Measurements from ENCODE around the gene OR5B21.

Gene OR5B21

DNA sequence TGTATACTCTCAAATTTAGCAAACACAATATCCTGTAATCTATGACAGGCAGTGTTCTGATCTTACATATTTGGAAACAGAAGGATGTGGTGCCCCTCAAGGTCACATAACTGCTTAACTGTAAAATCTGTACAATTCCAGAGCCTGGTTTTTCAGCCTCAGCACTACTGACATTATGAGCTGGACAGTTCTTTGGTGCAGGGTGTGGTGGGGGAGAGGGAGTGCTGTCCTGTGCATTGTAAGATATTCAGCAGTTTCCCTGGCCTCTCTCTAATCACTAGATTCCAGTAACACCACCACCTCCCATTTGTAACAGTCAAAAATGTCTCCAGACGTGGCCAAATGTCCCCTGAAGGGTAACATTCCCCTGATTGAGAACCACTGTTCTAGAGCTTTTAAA lies 1.8 kb upstream of the OR5B21 start:
- Histone ChIP-seq H3K9me3 (ENCODE audit: low read length) (no peaks in the 10 kb centered on the region), H3K27ac (ENCODE audit: low read depth, low read length) (no peak overlapping the region), H3K4me3 (ENCODE audit: low read depth in 1 of 2, low read length in 2 of 2) (no peak overlapping the region), H3K9ac (ENCODE audit: low read length) (no peak overlapping the region), H3K36me3 (ENCODE audit: insufficient read depth, low read length) (no peaks in the 10 kb centered on the region), H3K4me1 (ENCODE audit: insufficient read depth, low read length) (no peaks in the 10 kb centered on the region), H3K27me3 (ENCODE audit: control insufficient read depth in 1 of 2, insufficient read depth in 2 of 2, low read length in 2 of 2) (no peaks in the 10 kb centered on the region)

DNA sequence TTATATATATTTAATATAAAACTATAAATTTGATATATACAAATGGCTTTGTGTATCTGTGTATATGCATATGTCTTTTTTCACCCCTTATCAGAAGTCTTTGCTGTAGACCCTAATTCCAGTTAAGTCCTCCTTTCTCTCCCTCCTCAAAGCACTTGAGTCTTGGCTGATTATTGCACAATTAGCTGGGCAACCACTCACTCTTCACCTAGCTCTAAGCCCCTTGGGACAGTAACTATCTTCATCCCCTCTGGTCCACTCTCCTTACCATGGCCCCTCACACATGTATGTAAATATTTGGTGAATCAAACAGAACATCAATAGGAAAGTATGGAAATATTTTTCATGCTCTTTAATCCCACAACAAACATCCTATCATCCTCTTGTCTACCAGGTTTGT lies 909 bp upstream of the OR5B21 start:
- Histone ChIP-seq H3K36me3 (ENCODE audit: insufficient read depth, low read length) (no peaks in the 10 kb centered on the region), H3K4me1 (ENCODE audit: insufficient read depth, low read length) (no peaks in the 10 kb centered on the region)

GRCh38 chr11:58507355-58507754 lies 550 bp downstream of the OR5B21 start:
- Histone ChIP-seq H3K9ac (ENCODE audit: low read length) (no peak overlapping the region), H3K36me3 (ENCODE audit: insufficient read depth, low read length) (no peaks in the 10 kb centered on the region), H3K27ac (ENCODE audit: low read depth, low read length) (no peak overlapping the region), H3K9me3 (ENCODE audit: low read length) (no peaks in the 10 kb centered on the region), H3K4me3 (ENCODE audit: low read depth in 1 of 2, low read length in 2 of 2) (no peak overlapping the region), H3K4me1 (ENCODE audit: insufficient read depth, low read length) (no peaks in the 10 kb centered on the region), H3K27me3 (ENCODE audit: control insufficient read depth in 1 of 2, insufficient read depth in 2 of 2, low read length in 2 of 2) (no peaks in the 10 kb centered on the region)

More for the DNA sequence above, 909 bp upstream of the OR5B21 start:
- Histone ChIP-seq H3K27me3 (ENCODE audit: control insufficient read depth in 1 of 2, insufficient read depth in 2 of 2, low read length in 2 of 2) (no peaks in the 10 kb centered on the region), H3K4me3 (ENCODE audit: low read depth in 1 of 2, low read length in 2 of 2) (no peak overlapping the region), H3K27ac (ENCODE audit: low read depth, low read length) (no peak overlapping the region), H3K9me3 (ENCODE audit: low read length) (no peaks in the 10 kb centered on the region), H3K9ac (ENCODE audit: low read length) (no peak overlapping the region)

DNA sequence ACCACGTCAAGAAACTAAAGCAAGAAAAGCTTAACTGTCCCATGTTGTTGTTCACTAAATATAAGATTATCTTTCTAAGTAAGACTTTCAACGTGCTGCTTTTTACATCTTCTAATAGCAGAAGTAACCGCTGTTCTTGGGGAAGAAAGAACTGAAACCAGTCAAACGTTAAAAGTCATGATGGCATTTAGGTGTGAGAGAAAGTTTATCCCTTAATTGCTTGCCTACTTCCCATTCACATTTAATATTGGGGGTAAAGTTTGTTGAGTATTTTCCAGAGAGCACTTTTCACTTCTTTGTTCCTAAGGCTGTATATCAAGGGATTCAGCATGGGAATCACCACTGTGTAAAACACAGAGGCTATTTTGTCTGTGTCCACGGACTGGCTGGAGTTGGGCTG lies 970 bp downstream of the OR5B21 start:
- no peak overlapping the region for H3K4me3 ChIP-seq (ENCODE audit: low read depth in 1 of 2, low read length in 2 of 2)
- H3K36me3 ChIP-seq (ENCODE audit: insufficient read depth, low read length): no peaks in the 10 kb centered on the region
- no peaks in the 10 kb centered on the region for H3K27me3 ChIP-seq (ENCODE audit: control insufficient read depth in 1 of 2, insufficient read depth in 2 of 2, low read length in 2 of 2)

DNA sequence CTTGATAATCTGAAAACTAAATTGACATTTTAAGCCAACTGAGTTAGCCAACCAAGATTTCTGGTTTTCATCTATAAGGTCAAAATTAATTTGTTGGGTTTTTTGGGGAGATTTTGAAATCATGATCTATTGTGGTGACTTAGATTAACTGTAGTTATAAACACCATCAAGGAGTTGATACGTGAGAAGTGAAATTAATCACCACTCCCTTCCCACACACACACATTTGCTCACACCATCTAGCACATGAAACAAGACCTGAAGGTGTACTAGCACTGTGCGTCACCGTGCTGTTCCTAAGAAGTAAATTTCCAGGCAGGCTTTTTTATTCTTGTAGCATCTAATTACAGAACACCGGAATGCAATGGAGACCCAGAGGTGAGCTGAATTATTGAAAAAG lies 2.1 kb downstream of the OR5B21 start:
- Histone ChIP-seq H3K27me3 (ENCODE audit: control insufficient read depth in 1 of 2, insufficient read depth in 2 of 2, low read length in 2 of 2) (no peaks in the 10 kb centered on the region), H3K4me3 (ENCODE audit: low read depth in 1 of 2, low read length in 2 of 2) (no peak overlapping the region), H3K36me3 (ENCODE audit: insufficient read depth, low read length) (no peaks in the 10 kb centered on the region), H3K4me1 (ENCODE audit: insufficient read depth, low read length) (no peaks in the 10 kb centered on the region), H3K27ac (ENCODE audit: low read depth, low read length) (no peak overlapping the region), H3K9me3 (ENCODE audit: low read length) (no peaks in the 10 kb centered on the region), H3K9ac (ENCODE audit: low read length) (no peak overlapping the region)

More for the DNA sequence above, 970 bp downstream of the OR5B21 start:
- Histone ChIP-seq H3K27ac (ENCODE audit: low read depth, low read length) (no peak overlapping the region), H3K9me3 (ENCODE audit: low read length) (no peaks in the 10 kb centered on the region), H3K9ac (ENCODE audit: low read length) (no peak overlapping the region), H3K4me1 (ENCODE audit: insufficient read depth, low read length) (no peaks in the 10 kb centered on the region)

- no peaks in the 10 kb centered on the region for H3K9me3 ChIP-seq (ENCODE audit: low read length)
- no peak overlapping the region for H3K27ac ChIP-seq (ENCODE audit: low read depth, low read length)
- no peak overlapping the region for H3K9ac ChIP-seq (ENCODE audit: low read length)
- H3K36me3 ChIP-seq (ENCODE audit: insufficient read depth, low read length): no peaks in the 10 kb centered on the region
- H3K4me3 ChIP-seq (ENCODE audit: low read depth in 1 of 2, low read length in 2 of 2): no peak overlapping the region
- no peaks in the 10 kb centered on the region for H3K4me1 ChIP-seq (ENCODE audit: insufficient read depth, low read length)
- H3K27me3 ChIP-seq (ENCODE audit: control insufficient read depth in 1 of 2, insufficient read depth in 2 of 2, low read length in 2 of 2): no peaks in the 10 kb centered on the region
Observed at GRCh38 chr11:58504232-58504631, 3.7 kb downstream of the OR5B21 start.

GRCh38 chr11:58503361-58503856 lies 4.5 kb downstream of the OR5B21 start:
- Histone ChIP-seq H3K36me3 (ENCODE audit: insufficient read depth, low read length) (no peaks in the 10 kb centered on the region), H3K27me3 (ENCODE audit: control insufficient read depth in 1 of 2, insufficient read depth in 2 of 2, low read length in 2 of 2) (no peaks in the 10 kb centered on the region), H3K4me1 (ENCODE audit: insufficient read depth, low read length) (no peaks in the 10 kb centered on the region)

GRCh38 chr11:58502004-58502403 lies 5.9 kb downstream of the OR5B21 start:
- no peaks in the 10 kb centered on the region for H3K36me3 ChIP-seq (ENCODE audit: insufficient read depth, low read length)
- H3K4me3 ChIP-seq (ENCODE audit: low read depth in 1 of 2, low read length in 2 of 2): no peak overlapping the region
- no peak overlapping the region for H3K9ac ChIP-seq (ENCODE audit: low read length)
- H3K27ac ChIP-seq (ENCODE audit: low read depth, low read length): no peak overlapping the region
- no peaks in the 10 kb centered on the region for H3K9me3 ChIP-seq (ENCODE audit: low read length)
- no peaks in the 10 kb centered on the region for H3K27me3 ChIP-seq (ENCODE audit: control insufficient read depth in 1 of 2, insufficient read depth in 2 of 2, low read length in 2 of 2)
- no peaks in the 10 kb centered on the region for H3K4me1 ChIP-seq (ENCODE audit: insufficient read depth, low read length)

More at GRCh38 chr11:58503361-58503856, 4.5 kb downstream of the OR5B21 start:
- no peak overlapping the region for H3K27ac ChIP-seq (ENCODE audit: low read depth, low read length)
- no peak overlapping the region for H3K9ac ChIP-seq (ENCODE audit: low read length)
- H3K4me3 ChIP-seq (ENCODE audit: low read depth in 1 of 2, low read length in 2 of 2): no peak overlapping the region
- no peaks in the 10 kb centered on the region for H3K9me3 ChIP-seq (ENCODE audit: low read length)

DNA sequence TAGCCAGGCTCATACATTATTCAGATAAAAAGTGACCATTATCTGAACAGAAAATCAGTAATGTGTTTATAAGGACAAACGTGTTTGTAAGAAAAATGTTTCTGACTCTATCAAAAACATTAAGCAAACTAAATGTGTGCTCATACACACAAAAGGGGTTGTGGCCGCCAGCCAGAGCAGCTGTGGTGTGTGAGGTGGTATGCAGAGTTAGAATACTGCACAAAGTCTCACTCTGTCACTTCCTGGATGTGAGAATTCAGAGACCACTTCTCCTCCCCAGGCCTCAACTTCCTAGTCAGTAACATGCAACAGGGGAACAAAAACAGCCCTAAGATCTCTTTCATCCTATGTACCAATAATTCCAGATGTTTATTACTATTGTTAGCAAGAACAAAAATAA lies 9.4 kb downstream of the OR5B21 start:
- Histone ChIP-seq H3K9me3 (ENCODE audit: low read length) (no peaks in the 10 kb centered on the region), H3K4me1 (ENCODE audit: insufficient read depth, low read length) (no peaks in the 10 kb centered on the region), H3K9ac (ENCODE audit: low read length) (no peak overlapping the region), H3K36me3 (ENCODE audit: insufficient read depth, low read length) (no peaks in the 10 kb centered on the region), H3K4me3 (ENCODE audit: low read depth in 1 of 2, low read length in 2 of 2) (no peak overlapping the region), H3K27me3 (ENCODE audit: control insufficient read depth in 1 of 2, insufficient read depth in 2 of 2, low read length in 2 of 2) (no peaks in the 10 kb centered on the region), H3K27ac (ENCODE audit: low read depth, low read length) (no peak overlapping the region)

DNA sequence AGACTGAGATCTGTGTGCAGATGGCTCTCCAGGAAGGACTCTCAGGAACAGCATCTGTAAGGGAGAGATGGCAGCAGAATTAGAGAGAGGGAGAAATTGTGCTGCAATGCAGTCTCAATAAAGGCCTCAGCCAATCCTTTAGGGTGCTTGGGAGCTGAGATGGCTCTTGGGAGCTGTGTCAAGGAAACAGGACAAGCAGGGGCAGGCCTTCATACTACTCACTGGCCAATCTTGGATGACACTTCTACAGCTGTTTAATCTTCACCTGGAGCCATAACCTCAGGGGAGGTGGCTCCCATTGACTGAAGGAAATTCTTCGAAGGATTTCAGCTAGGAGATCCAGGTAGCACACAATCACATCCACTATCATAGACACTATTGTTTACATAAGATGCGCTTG lies 10.0 kb downstream of the OR5B21 start:
- H3K4me1 ChIP-seq (ENCODE audit: insufficient read depth, low read length): no peaks in the 10 kb centered on the region
- no peaks in the 10 kb centered on the region for H3K27me3 ChIP-seq (ENCODE audit: control insufficient read depth in 1 of 2, insufficient read depth in 2 of 2, low read length in 2 of 2)
- no peak overlapping the region for H3K27ac ChIP-seq (ENCODE audit: low read depth, low read length)
- H3K9me3 ChIP-seq (ENCODE audit: low read length): no peaks in the 10 kb centered on the region
- H3K9ac ChIP-seq (ENCODE audit: low read length): no peak overlapping the region
- H3K4me3 ChIP-seq (ENCODE audit: low read depth in 1 of 2, low read length in 2 of 2): no peak overlapping the region
- H3K36me3 ChIP-seq (ENCODE audit: insufficient read depth, low read length): no peaks in the 10 kb centered on the region

DNA sequence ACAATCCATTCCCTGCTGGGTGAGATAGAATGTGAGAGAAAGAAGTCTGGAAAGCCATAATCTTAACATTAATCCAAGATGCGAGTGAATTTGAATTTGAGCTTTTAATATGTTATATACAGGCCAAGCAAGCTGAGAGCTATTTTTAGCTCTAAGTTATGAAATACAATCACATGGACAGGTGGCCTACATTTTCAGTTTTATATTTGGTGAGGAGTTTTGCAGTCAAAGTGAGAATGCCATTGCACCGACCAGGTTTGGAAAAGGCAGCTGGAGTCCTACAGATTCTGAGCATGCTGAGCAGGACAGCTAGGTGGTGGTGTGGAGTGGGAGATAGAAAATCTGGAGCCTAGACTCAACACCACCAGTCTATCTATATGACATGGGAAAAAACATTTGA lies 12.0 kb downstream of the OR5B21 start:
- no peaks in the 10 kb centered on the region for H3K4me1 ChIP-seq (ENCODE audit: insufficient read depth, low read length)
- H3K4me3 ChIP-seq (ENCODE audit: low read depth in 1 of 2, low read length in 2 of 2): no peak overlapping the region
- no peak overlapping the region for H3K27ac ChIP-seq (ENCODE audit: low read depth, low read length)
- H3K36me3 ChIP-seq (ENCODE audit: insufficient read depth, low read length): no peaks in the 10 kb centered on the region
- H3K9ac ChIP-seq (ENCODE audit: low read length): no peak overlapping the region
- H3K27me3 ChIP-seq (ENCODE audit: control insufficient read depth in 1 of 2, insufficient read depth in 2 of 2, low read length in 2 of 2): no peaks in the 10 kb centered on the region
- no peaks in the 10 kb centered on the region for H3K9me3 ChIP-seq (ENCODE audit: low read length)

DNA sequence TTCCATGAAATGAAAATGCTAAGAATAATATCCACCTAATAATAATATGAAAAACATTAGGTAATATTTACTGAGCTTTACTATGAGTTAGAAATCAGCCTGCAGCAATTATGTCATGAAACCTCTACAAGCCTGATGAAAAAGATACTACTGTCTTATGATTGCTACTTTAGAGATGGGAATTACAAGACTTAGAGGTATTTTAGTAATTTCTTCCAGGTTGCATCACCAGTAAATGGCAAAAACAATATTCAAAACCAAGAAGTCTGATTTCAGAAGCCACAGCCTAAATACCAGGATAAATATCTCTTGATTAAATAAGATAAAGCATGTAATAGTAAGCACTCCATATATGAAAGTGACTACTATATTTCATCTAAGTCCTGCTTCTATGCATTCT lies 13.8 kb downstream of the OR5B21 start:
- Histone ChIP-seq H3K9me3 (ENCODE audit: low read length) (no peaks in the 10 kb centered on the region), H3K4me3 (ENCODE audit: low read depth in 1 of 2, low read length in 2 of 2) (no peak overlapping the region), H3K9ac (ENCODE audit: low read length) (no peak overlapping the region), H3K4me1 (ENCODE audit: insufficient read depth, low read length) (no peaks in the 10 kb centered on the region), H3K27ac (ENCODE audit: low read depth, low read length) (no peak overlapping the region), H3K36me3 (ENCODE audit: insufficient read depth, low read length) (no peaks in the 10 kb centered on the region), H3K27me3 (ENCODE audit: control insufficient read depth in 1 of 2, insufficient read depth in 2 of 2, low read length in 2 of 2) (no peaks in the 10 kb centered on the region)
